Calu3 (cell line): ENCODE measurements around the gene HDAC4. TPM values are rescaled to one million over a fixed set of nuclear protein-coding genes. Genes with fewer than 3 reads are reported as not detected.

ENCODE experiments used
- BruUV-seq: library from RNA; stranded (reverse); fragments of 400-500 nt; replicated peaks from 2 replicates; lab custom pipeline; 2021; lab: Mats Ljungman, UMichigan
- CTCF ChIA-PET: fragments of 300-600 bp; sonication (Branson Sonifier 250); formaldehyde crosslinking; loops from one replicate; lab custom pipeline; 2022; ENCODE audit warnings: antibody characterized with exemption; lab: Charles Lee
- DNase-seq: peaks from one replicate; pipeline ENCODE4 v3.0.0; 2022
- H3K27ac Mint-ChIP-seq: one replicate; pipeline ENCODE4 v1.8.0; 2022; ENCODE audit warnings: mixed read lengths; ENCODE audit not compliant: unreplicated experiment
- H3K27me3 Mint-ChIP-seq: one replicate; pipeline ENCODE4 v1.8.0; 2022; ENCODE audit warnings: mixed read lengths; ENCODE audit not compliant: unreplicated experiment
- H3K36me3 Mint-ChIP-seq: one replicate; pipeline ENCODE4 v1.8.0; 2022; ENCODE audit warnings: mild to moderate bottlenecking, moderate library complexity, mixed read lengths; ENCODE audit not compliant: insufficient read depth, unreplicated experiment
- H3K4me1 Mint-ChIP-seq: one replicate; pipeline ENCODE4 v1.8.0; 2022; ENCODE audit warnings: mild to moderate bottlenecking, low read depth, mixed read lengths; ENCODE audit not compliant: unreplicated experiment
- H3K4me3 Mint-ChIP-seq: one replicate; pipeline ENCODE4 v1.8.0; 2022; ENCODE audit warnings: mild to moderate bottlenecking, low read depth, moderate library complexity, mixed read lengths; ENCODE audit not compliant: unreplicated experiment
- H3K9me3 Mint-ChIP-seq: one replicate; pipeline ENCODE4 v1.8.0; 2022; ENCODE audit warnings: low read depth, mixed read lengths; ENCODE audit not compliant: unreplicated experiment
- CTCF ChIP-seq: fragments of 200-600 bp; IDR thresholded peaks from one replicate; pipeline ENCODE4 v1.8.0; 2022; ENCODE audit warnings: antibody characterized with exemption; ENCODE audit not compliant: unreplicated experiment
- intact Hi-C: fragments of 100-400 bp; cut with micrococcal nuclease; formaldehyde crosslinking; loops from one replicate; pipeline ENCODE4 v1.10.0; 2022; ENCODE audit not compliant: unreplicated experiment
- total RNA-seq: library from RNA; stranded (reverse); gene quantifications from 2 replicates; pipeline ENCODE4 v1.2.3, GENCODE V29; 2022

HDAC4 gene
- total RNA-seq, 1 experiment from 2014 or later, result 39.6 TPM

GRCh38 chr2:239275847-239276831, 124.7 kb downstream of the HDAC4 start:
- CTCF ChIA-PET, result interaction anchor here (0.7 to 1.4 kb wide), 3 partner anchors 29 to 109 kb away, joined by 3 read pairs; no protein-coding TSS in a partner anchor
- no peak for DNase-seq
- H3K27me3 Mint-ChIP-seq, result no peaks in the 10 kb centered on the region
- H3K4me3 Mint-ChIP-seq, result peak overlapping the region; percentile 67
- BruUV-seq, result no TSS peak
- intact Hi-C loops, result no loop called here
- no peaks in the 10 kb centered on the region for H3K9me3 Mint-ChIP-seq
- H3K36me3 Mint-ChIP-seq, result peaks cover 10% of the 10 kb centered on the region
- H3K4me1 Mint-ChIP-seq, result peaks cover 29% of the 10 kb centered on the region
- TF ChIP-seq CTCF, result no peak
- H3K27ac Mint-ChIP-seq, result peak overlapping the region; percentile 74

GRCh38 chr2:239275044-239275685, 125.7 kb downstream of the HDAC4 start:
- H3K27me3 Mint-ChIP-seq, result no peaks in the 10 kb centered on the region
- CTCF ChIA-PET, result interaction anchor here (1.0 to 1.4 kb wide), 2 partner anchors 28 to 54 kb away, joined by 3 read pairs; no protein-coding TSS in a partner anchor
- BruUV-seq, result no TSS peak
- H3K27ac Mint-ChIP-seq, result peak overlapping the region; percentile 74
- TF ChIP-seq CTCF, result no peak
- intact Hi-C loops, result no loop called here
- peak; percentile 77 for DNase-seq
- peaks cover 10% of the 10 kb centered on the region for H3K36me3 Mint-ChIP-seq
- H3K9me3 Mint-ChIP-seq, result no peaks in the 10 kb centered on the region
- H3K4me1 Mint-ChIP-seq, result peaks cover 29% of the 10 kb centered on the region
- H3K4me3 Mint-ChIP-seq, result peak overlapping the region; percentile 67

GRCh38 chr2:239274391-239275043, 126.3 kb downstream of the HDAC4 start:
- Mint-ChIP-seq H3K4me3 (peak overlapping the region; percentile 67), H3K27me3 (no peaks in the 10 kb centered on the region), H3K27ac (peak overlapping the region; percentile 74), H3K9me3 (no peaks in the 10 kb centered on the region), H3K36me3 (peaks cover 10% of the 10 kb centered on the region), H3K4me1 (peaks cover 29% of the 10 kb centered on the region)
- TF ChIP-seq CTCF, result no peak
- BruUV-seq, result no TSS peak
- intact Hi-C loops, result no loop called here
- CTCF ChIA-PET, result interaction anchor here (0.8 to 1.4 kb wide), 3 partner anchors 27 to 126 kb away, joined by 3 read pairs; partner anchors contain the start of gene HDAC4
- peak; percentile 33 for DNase-seq
